GM23338 (cell line): ENCODE results near the gene A3GALT2. TPM values are rescaled to one million over a fixed set of nuclear protein-coding genes. Genes with fewer than 3 reads are reported as not detected.

Source experiments
- ATAC-seq: fragments of 200-7000 bp; cut with Tn5 transposase; 3 replicates; pipeline ENCODE4 v1.9.1; 2020
- DNase-seq: peaks from one replicate; pipeline ENCODE4 v3.0.0-alpha.2; 2015; ENCODE audit warnings: low spot score
- H2AFZ ChIP-seq: fragments of 200-600 bp; sonication (generic); 2 replicates; pipeline ENCODE4 v1.8.0; 2016; ENCODE audit warnings: antibody characterized with exemption, mild to moderate bottlenecking, moderate library complexity
- H3F3A ChIP-seq: fragments of 200-600 bp; sonication (generic); replicated peaks from 2 replicates; pipeline ENCODE4 v1.8.0; 2017; ENCODE audit warnings: antibody characterized with exemption, mixed run types, low read depth
- H3K27ac ChIP-seq: fragments of 200-600 bp; sonication (generic); 2 replicates; pipeline ENCODE4 v1.6.1; 2016; ENCODE audit warnings: low read depth
- H3K27me3 ChIP-seq: fragments of 200-600 bp; sonication (generic); 2 replicates; pipeline ENCODE4 v1.8.0; 2016; ENCODE audit warnings: mild to moderate bottlenecking, mixed run types, moderate library complexity; ENCODE audit not compliant: insufficient read depth
- H3K36me3 ChIP-seq: fragments of 200-600 bp; sonication (generic); 2 replicates; pipeline ENCODE4 v1.8.0; 2016; ENCODE audit warnings: mild to moderate bottlenecking; ENCODE audit not compliant: insufficient read depth
- H3K4me1 ChIP-seq: fragments of 200-600 bp; sonication (generic); 2 replicates; pipeline ENCODE4 v1.8.0; 2016; ENCODE audit warnings: mild to moderate bottlenecking, moderate library complexity; ENCODE audit not compliant: insufficient read depth
- H3K4me2 ChIP-seq: fragments of 200-600 bp; sonication (generic); 2 replicates; pipeline ENCODE4 v1.7.1; 2017; ENCODE audit warnings: mixed run types
- H3K4me3 ChIP-seq: fragments of 200-600 bp; sonication (generic); 2 replicates; pipeline ENCODE4 v1.6.1; 2016; ENCODE audit warnings: mixed run types
- H3K79me2 ChIP-seq: fragments of 200-600 bp; sonication (generic); replicated peaks from 2 replicates; pipeline ENCODE4 v1.8.0; 2017; ENCODE audit warnings: mild to moderate bottlenecking; ENCODE audit not compliant: insufficient read depth
- H3K9me2 ChIP-seq: fragments of 200-600 bp; sonication (generic); 2 replicates; pipeline ENCODE4 v1.8.0; 2017; ENCODE audit not compliant: insufficient read depth
- H4K20me1 ChIP-seq: fragments of 200-600 bp; sonication (generic); replicated peaks from 2 replicates; pipeline ENCODE4 v1.8.0; 2017; ENCODE audit warnings: mild to moderate bottlenecking; ENCODE audit not compliant: insufficient read depth
- H3K27ac Mint-ChIP-seq: 2 replicates; pipeline ENCODE4 v1.8.0; 2020; ENCODE audit warnings: inconsistent platforms, mild to moderate bottlenecking, moderate library complexity, mixed read lengths
- H3K27me3 Mint-ChIP-seq: 3 replicates; pipeline ENCODE4 v1.8.0; 2022; ENCODE audit warnings: low read depth, mild to moderate bottlenecking, moderate library complexity, mixed read lengths, inconsistent platforms; ENCODE audit not compliant: insufficient read depth, poor library complexity
- H3K36me3 Mint-ChIP-seq: 3 replicates; pipeline ENCODE4 v1.8.0; 2021; ENCODE audit warnings: low read depth, mild to moderate bottlenecking, inconsistent platforms, moderate library complexity, mixed read lengths
- H3K4me1 Mint-ChIP-seq: 3 replicates; pipeline ENCODE4 v1.8.0; 2020; ENCODE audit warnings: mild to moderate bottlenecking, inconsistent platforms, mixed read lengths
- H3K4me3 Mint-ChIP-seq: 3 replicates; pipeline ENCODE4 v1.8.0; 2021; ENCODE audit warnings: moderate library complexity, mild to moderate bottlenecking, inconsistent platforms, mixed read lengths
- H3K9me3 Mint-ChIP-seq: 3 replicates; pipeline ENCODE4 v1.8.0; 2020; ENCODE audit warnings: moderate library complexity, mild to moderate bottlenecking, inconsistent platforms, mixed read lengths
- CREB1 ChIP-seq: fragments of 250-450 bp; sonication (Bioruptor Pico); IDR thresholded peaks from 2 replicates; pipeline ENCODE4 v1.5.0; 2020; ENCODE audit warnings: low read depth, mild to moderate bottlenecking, moderate library complexity
- CTCF ChIP-seq, 2 experiments: fragments of 200-600 bp in 1 of 2; sonication (generic) in 1 of 2; conservative IDR thresholded peaks; 2 replicates each; pipeline versions ENCODE4 v1.5.1 to v1.6.1; 2016 to 2017; ENCODE audit warnings: antibody characterized with exemption in 2 of 2, low read depth in 2 of 2, mild to moderate bottlenecking in 2 of 2, moderate library complexity in 1 of 2
- ETS1 ChIP-seq: IDR thresholded peaks from 2 replicates; pipeline ENCODE4 v1.6.1; 2016; ENCODE audit warnings: antibody characterized with exemption
- EZH2 ChIP-seq: fragments of 200-600 bp; sonication (generic); IDR thresholded peaks from one replicate; pipeline ENCODE4 v1.8.0; 2017; ENCODE audit warnings: antibody characterized with exemption, mild to moderate bottlenecking, low read depth; ENCODE audit not compliant: unreplicated experiment
- JUNB ChIP-seq: IDR thresholded peaks from one replicate; pipeline ENCODE4 v1.6.1; 2016; ENCODE audit warnings: antibody characterized with exemption; ENCODE audit not compliant: unreplicated experiment
- REST ChIP-seq: IDR thresholded peaks from one replicate; pipeline ENCODE4 v1.6.1; 2018; ENCODE audit warnings: antibody characterized with exemption; ENCODE audit not compliant: unreplicated experiment
- ZNF331 ChIP-seq: fragments of 250-450 bp; sonication (Bioruptor Pico); IDR thresholded peaks from 2 replicates; pipeline ENCODE4 v1.5.0; 2020; ENCODE audit warnings: low read depth, mild to moderate bottlenecking, moderate library complexity
- ZNF462 ChIP-seq: fragments of 250-450 bp; sonication (Bioruptor Pico); IDR thresholded peaks from 2 replicates; pipeline ENCODE4 v1.5.0; 2020; ENCODE audit warnings: mild to moderate bottlenecking, moderate library complexity
- polyA plus RNA-seq: library from polyadenylated mRNA; unstranded; fragments of >200 nt; fragmentation: Nextera tagmentation; extraction: Ambion mirVana; gene quantifications from 2 replicates; pipeline ENCODE4 v1.2.1, GENCODE V29; 2016
- total RNA-seq: library from RNA; depleted of rRNA; stranded (reverse); fragments of >200 nt; shearing (Covaris generic); gene quantifications from 2 replicates; pipeline ENCODE4 v1.2.3, GENCODE V29; 2014

Gene A3GALT2
- total and polyA plus RNA-seq, 2 experiments from 2014 or later = not detected

- no peaks in the 10 kb centered on the region for H3K79me2 ChIP-seq
- H3K4me1 ChIP-seq = 0 out of 2 replicates have a peak, but pooled peaks cover 3% of the 10 kb centered on the region
- Mint-ChIP-seq H3K27me3 (peaks cover 7% of the 10 kb centered on the region), H3K4me1 (peaks cover 19% of the 10 kb centered on the region), H3K4me3 (no peak overlapping the region), H3K36me3 (no peaks in the 10 kb centered on the region), H3K27ac (no peak overlapping the region), H3K9me3 (no peaks in the 10 kb centered on the region)
- no peak overlapping the region for H3K4me2 ChIP-seq
- H3K4me3 ChIP-seq = no peak overlapping the region
- no peaks in the 10 kb centered on the region for H3K9me2 ChIP-seq
- no peak overlapping the region for H2AFZ ChIP-seq
- H3F3A ChIP-seq = no peaks in the 10 kb centered on the region
- H3K27me3 ChIP-seq = no peaks in the 10 kb centered on the region
- no peaks in the 10 kb centered on the region for H4K20me1 ChIP-seq
- no peak overlapping the region for H3K27ac ChIP-seq
- ATAC-seq (no peak), DNase-seq (no peak)
- no peaks in the 10 kb centered on the region for H3K36me3 ChIP-seq
- TF ChIP-seq ZNF462 (CRISPR knock-in tag) (no peak), CREB1 (CRISPR knock-in tag) (no peak), REST (no peak), CTCF (conservative IDR thresholded peaks at IDR 0.05; ENCODE audit: low read depth in 2 of 2) (no peak), ETS1 (no peak), ZNF331 (no peak), JUNB (no peak), EZH2 (no peak)
Observed at GRCh38 chr1:33370301-33370700, 49.4 kb upstream of the A3GALT2 start.
